ENCODE data around the gene SCD. TPM values are rescaled to one million over a fixed set of nuclear protein-coding genes. Genes with fewer than 3 reads are reported as not detected.
A peak's percentile ranks its signal among the peaks of the same experiment; 100 is the strongest.

SCD gene
- total and polyA plus RNA-seq, 2 of the 13 experiments (the other 11 are each of a cell fraction or from before 2014, with no cell fraction given): 492 to 512 TPM

GRCh38 chr10:100373298-100374199, 26.5 kb downstream of the SCD start (continued):
- peak; percentile 95 for TF ChIP-seq ZNF687 (CRISPR knock-in tag; IDR thresholded peaks at IDR 0.05)
- TF ChIP-seq SIX1 (CRISPR knock-in tag; IDR thresholded peaks at IDR 0.05; ENCODE audit: borderline replicate concordance): peak; percentile 57; the same call in 1 of the 2 replicates
- peak; percentile 95 for TF ChIP-seq ATF3 (CRISPR knock-in tag; IDR thresholded peaks at IDR 0.05)
- no peak for TF ChIP-seq ZNF326 (CRISPR knock-in tag; IDR thresholded peaks at IDR 0.05; ENCODE audit: borderline replicate concordance)
- TF ChIP-seq HNRNPK (IDR thresholded peaks at IDR 0.05; ENCODE audit: low read depth, low read length, poor library complexity, severe bottlenecking): no peak
- TF ChIP-seq ZNF598 (CRISPR knock-in tag; IDR thresholded peaks at IDR 0.05; ENCODE audit: borderline replicate concordance): no peak
- no peak for TF ChIP-seq PLRG1 (conservative IDR thresholded peaks at IDR 0.05)
- TF ChIP-seq TCF12 (IDR thresholded peaks at IDR 0.05): no peak
- TF ChIP-seq TCF12 (CRISPR knock-in tag; IDR thresholded peaks at IDR 0.05): no peak
- peak; percentile 67 to 85; a peak in 3 of 4 replicates for TF ChIP-seq EP300 (IDR thresholded peaks at IDR 0.05; ENCODE audit: low read depth in 2 of 2, low read length in 2 of 2)
- TF ChIP-seq EP300 (CRISPR knock-in tag; IDR thresholded peaks at IDR 0.05; ENCODE audit: borderline replicate concordance): peak; percentile 70
- peak; percentile 12; the same call in 1 of the 2 replicates for TF ChIP-seq PITX1 (CRISPR knock-in tag; IDR thresholded peaks at IDR 0.05)
- TF ChIP-seq ZNF124 (CRISPR knock-in tag; IDR thresholded peaks at IDR 0.05): no peak
- TF ChIP-seq HOXA5 (CRISPR knock-in tag; IDR thresholded peaks at IDR 0.05): peak; percentile 60; the same call in 1 of the 2 replicates
- no peak for TF ChIP-seq ZNF740 (CRISPR knock-in tag; IDR thresholded peaks at IDR 0.05)
- TF ChIP-seq ZNF510 (CRISPR knock-in tag; IDR thresholded peaks at IDR 0.05; ENCODE audit: low read depth): no peak
- TF ChIP-seq CENPBD1 (CRISPR knock-in tag; IDR thresholded peaks at IDR 0.05; ENCODE audit: borderline replicate concordance, low read depth): no peak
- peak; percentile 88; the same call in 1 of the 2 replicates for TF ChIP-seq TFAP4 (IDR thresholded peaks at IDR 0.05; ENCODE audit: borderline replicate concordance, low read depth)
- TF ChIP-seq PBX3 (CRISPR knock-in tag; IDR thresholded peaks at IDR 0.05; ENCODE audit: borderline replicate concordance): no peak
- no peak for TF ChIP-seq JARID2 (CRISPR knock-in tag; IDR thresholded peaks at IDR 0.05; ENCODE audit: insufficient replicate concordance)
- no peak; the same call in 1 of the 2 replicates for TF ChIP-seq ZNF761 (CRISPR knock-in tag; conservative IDR thresholded peaks at IDR 0.05)
